Activated CD8-positive, alpha-beta memory T cell treated with anti-CD3 and anti-CD28 coated beads, Interleukin-2, amount 50 U/mL, for 48 hours (primary cell): ENCODE results near the gene CIITA.

ENCODE experiments used
- DNase-seq: peaks from one replicate; pipeline ENCODE4 v3.0.0-alpha.2; 2020

The CIITA gene

DNA sequence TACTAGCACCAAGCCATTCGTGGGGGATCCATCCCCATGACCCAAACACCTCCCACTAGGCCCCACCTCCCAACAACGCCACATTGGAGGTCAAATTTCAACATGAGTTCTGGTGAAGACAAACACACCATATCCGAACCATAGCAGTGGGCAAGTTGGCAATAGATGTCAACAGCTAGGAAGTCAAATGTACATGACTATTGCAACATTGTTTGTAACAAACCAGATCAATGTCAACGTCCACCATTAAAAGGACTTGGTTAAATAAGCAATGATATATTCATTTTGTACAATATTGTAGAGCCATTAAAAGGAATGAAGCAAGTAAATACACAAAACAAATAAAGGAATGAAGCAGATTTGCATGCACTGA lies 26.5 kb upstream of the CIITA start:
- no peak for DNase-seq

DNA sequence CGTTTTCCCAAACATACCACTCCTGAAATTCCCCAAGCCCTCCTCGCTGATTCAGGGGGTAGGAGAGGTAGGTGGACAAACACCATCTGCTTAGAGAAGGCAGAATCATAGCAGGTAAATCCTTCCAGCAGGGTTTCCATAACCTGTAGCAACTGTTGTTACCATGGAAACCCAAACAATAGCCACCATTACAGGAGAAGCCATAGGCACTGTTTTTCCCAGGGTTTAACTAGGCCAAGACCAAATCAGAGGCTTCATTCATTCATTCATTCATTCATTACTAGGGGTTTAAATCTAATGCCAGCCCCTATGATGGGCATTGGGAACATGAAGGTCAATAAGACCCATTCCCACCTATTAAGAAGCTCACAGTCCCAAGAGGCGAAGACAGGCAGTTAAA lies 25.5 kb upstream of the CIITA start:
- DNase-seq: no peak

DNA sequence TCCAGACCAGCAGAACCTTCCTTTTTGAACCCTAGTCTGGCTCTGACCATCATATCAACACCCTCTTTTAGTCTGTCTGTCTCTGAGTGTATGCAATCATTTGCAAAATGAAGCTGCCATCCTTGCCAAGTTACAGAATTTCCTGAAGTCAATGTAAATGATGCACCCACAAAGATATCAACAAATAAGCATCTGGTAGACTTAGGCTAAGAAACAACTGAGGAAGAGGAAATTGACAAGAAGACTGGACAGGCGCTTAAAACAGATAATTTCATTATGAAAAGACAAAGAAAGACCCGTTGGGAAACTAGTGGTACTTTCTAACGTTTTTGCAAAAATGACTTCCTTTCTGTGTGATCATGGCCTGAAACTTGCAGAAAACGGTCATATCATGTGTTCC lies 24.7 kb upstream of the CIITA start:
- no peak for DNase-seq

DNA sequence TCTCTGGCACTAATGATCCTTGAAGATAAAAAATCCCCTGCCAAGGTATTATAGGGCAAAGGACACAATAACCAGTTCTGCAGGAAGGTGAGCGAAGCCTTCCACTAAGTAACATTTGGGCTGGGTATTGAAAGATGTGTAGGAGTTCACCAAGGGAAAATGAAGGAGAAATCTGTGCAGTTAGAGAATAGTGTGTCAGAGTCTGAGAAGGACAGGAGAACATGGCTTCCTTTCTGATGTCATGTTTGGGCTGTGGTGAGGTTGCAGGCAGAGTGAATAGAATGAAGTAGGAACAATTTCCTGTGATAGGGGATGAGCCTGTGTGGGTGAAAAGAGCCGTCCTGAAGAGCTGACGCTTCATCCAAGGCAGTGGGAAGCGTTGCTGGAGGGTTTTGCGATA lies 24.1 kb upstream of the CIITA start:
- DNase-seq: no peak

DNA sequence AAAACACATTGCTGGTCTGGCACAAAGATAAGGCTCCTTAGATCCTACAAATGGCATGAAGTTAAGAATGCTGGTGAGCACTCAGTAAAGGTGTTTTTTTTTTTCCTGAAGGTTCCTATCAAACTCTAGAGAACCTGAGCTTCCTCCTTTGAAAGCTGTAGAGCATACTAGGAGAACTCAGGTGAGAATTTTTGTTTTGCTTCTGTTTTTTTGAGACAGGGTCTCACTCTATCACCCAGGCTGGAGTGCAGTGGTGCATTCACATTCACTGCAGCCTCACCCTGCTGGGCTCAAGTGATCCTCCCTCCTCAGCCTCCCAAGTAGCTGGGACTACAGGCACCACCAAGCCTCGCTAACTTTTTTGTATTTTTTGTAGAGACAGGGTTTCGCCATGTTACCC lies 21.0 kb upstream of the CIITA start:
- no peak for DNase-seq

DNA sequence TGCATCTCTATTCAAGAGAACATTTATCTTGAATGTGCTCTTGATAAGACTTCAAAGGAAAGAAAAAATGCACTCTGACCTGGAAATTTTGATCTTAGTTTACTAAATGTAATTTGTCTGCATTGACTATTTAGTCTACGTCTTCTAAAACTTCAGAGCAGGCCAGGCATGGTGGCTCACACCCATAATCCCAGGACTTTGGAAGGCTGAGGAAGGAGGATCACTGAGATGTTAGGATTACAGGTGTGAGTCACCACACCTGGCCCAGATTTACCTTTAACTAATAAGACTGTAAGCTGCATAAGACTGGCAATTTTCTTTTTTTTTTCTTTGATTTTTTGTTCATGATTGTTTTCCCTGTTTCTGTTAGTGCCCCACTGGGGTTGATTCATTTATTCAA lies 18.8 kb upstream of the CIITA start:
- DNase-seq: no peak

DNA sequence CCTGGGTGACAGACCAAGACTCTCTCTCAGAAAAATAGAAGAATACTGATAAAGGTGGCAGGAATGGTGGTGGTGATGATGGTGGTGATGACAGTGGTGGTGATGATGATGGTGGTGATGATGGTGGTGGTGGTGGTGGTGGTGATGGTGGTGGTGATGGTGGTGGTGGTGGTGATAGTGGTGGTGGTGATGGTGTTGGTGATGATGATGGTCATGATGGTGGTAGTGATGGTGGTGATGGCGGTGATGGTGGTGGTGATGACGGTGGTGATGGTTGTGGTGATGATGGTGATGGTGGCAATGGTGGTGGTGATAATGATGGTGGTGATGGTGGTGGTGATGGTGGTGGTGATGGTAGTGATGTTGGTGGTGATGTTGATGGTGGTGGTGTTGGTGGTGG lies 18.0 kb upstream of the CIITA start:
- no peak for DNase-seq

DNA sequence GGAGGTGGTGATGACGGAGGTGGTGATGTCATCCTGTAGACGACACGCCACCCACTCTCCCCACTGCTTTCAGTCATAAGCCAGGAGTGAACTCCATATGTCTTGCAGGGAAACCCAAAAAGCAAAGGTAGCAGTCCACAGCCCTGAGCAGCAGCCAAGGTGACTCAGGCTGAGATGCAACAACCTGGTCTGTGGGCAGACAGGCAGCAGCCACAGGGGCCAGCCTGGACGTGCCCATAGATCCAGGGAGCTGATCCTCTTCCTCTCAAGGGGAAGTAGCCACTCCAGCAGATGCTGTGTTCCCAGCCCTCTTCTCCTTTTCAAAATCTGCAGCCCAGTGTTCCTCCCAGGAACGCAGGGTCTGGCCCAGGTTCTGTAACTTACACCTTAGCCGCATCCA lies 17.3 kb upstream of the CIITA start:
- DNase-seq: no peak

DNA sequence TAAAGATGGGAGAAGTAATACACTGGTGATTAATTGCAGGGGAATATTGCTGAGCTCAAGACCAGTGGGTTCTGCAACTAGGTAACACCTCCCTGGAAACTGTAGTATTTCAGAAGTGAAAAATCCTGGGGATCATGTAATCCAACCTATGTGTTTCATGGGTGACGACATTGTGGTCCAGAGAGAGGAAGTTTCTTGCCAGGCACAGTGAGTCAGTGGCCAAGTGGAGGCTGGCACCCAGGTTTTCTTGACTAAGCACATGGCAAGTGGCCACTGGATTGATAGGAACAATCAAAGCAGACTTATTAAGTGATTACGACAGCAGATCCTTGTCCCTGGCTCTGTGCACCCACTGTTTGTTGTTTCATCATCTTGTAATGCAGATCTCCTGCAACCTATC lies 14.6 kb upstream of the CIITA start:
- no peak for DNase-seq

DNA sequence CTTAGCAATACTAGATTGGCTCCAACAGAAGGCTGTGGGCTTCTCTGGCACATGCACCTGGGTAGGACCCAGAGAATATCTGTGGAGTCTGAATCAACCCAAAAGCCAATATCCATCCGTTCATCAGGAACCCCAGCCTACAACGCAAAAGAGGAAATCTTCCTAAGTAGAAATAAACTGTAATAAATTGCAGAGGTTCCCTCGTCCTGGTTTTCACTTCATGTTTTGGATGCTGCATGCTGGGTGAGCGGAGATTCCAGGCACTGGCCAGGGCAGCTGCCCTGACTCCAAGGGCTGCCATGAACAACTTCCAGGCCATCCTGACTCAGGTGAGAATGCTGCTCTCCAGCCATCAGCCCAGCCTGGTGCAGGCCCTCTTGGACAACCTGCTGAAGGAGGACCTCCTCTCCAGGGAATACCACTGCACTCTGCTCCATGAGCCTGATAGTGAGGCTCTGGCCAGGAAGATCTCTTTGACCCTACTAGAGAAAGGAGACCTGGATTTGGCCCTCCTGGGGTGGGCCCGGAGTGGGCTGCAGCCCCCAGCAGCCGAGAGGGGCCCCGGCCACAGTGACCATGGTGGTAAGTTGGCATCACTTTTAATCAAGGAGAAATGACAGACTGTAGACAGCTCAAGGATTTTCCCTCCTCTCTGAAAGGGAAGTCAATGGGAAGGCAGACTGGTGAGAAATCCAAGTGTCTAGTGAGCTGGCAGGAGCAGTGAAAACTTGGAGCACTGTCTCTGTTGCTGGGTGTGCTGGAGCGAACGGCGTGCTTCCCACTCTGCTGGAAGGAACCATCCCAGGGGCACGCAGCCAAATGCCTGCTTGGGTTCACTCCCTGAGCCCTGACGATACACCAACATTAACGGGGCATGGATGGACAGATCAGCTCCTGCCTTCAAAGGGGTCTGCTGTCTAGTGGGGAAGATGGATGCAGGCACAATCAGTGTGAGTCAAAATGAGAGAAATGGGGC lies 10.7 kb upstream of the CIITA start:
- no peak for DNase-seq

DNA sequence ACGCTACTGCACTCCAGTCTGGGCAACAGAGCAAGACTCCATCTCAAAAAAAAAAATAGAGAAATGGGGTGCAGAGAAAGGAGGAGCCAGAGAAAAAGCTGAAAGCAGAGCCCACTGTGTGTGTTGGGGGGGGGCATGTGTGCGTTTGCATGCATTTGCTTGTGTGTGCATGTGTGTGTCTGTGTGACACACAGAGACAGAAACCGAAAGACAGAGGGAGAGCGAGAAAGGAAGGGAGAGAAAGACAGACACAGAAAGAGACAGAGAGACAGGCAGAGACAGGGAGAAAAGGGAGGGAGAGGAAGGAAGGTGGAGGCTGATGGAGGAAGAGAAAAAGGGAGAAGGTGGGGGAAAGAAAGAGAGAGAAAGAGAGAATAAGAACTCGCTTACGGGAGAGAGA lies 9.8 kb upstream of the CIITA start:
- no peak for DNase-seq

DNA sequence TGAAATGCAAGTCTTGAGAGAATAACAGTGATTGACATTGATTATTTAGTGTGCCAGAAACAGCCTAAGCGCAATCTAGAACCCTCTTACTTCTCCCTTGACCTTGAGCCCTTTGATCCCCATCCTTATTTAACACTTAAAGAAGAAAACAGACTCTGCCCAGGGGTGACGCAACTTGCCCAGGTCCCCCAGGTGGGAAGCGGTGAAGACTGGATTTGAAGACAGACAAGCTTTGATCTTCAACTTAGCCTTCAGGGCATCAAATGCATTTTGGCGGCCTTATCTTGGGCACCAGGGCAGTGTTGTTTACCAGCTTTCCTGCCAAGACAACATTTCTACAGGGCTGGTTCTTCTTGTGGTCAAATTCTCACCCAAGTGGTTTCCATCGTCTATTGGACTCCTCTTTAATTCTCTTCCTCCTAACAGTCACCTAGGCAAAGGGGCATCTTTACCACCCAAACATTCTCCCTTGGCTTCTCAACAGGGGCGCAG lies 8.9 kb upstream of the CIITA start:
- DNase-seq: no peak

DNA sequence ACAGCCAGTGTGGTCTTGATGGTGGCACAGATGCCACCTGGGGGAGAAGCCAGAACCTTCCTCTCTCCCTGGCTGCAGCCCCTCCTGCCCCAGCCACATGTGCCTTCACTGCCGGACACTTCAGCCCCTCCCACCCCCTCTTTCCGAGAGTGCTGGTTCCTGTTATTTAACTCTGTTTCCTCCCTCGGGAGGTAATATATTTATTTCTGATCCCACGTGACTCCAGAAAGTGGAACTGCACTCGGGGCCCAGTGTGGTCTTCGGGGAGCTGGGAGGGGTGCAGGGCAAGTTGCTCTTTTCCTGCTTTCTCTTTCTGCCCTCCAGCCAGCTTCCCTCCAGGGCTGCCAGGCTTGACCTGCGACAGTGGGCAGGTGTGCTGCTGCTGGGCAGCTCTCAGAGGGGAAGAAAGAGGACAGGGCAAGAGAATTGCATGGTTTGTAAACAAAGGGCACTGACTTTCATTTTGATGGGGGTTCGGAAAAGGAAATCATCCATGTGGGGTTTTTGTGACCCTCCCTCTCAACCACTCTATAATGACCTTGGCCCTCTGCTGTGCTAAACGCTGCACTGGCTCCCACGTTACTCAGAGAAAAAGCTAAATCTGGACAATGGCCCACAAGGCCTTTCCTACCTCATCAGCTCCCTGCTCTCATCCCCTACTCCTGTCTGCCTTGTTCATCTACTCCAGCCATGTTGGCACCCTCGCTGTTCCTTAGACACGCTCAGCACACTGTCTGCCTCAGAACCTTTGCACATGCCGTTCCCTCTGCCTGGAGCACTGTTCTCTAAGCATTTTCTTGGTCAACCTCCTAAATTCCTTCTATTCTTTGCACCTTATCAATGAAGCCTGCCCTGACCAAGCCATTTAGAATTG lies 8.2 kb upstream of the CIITA start:
- no peak for DNase-seq

DNA sequence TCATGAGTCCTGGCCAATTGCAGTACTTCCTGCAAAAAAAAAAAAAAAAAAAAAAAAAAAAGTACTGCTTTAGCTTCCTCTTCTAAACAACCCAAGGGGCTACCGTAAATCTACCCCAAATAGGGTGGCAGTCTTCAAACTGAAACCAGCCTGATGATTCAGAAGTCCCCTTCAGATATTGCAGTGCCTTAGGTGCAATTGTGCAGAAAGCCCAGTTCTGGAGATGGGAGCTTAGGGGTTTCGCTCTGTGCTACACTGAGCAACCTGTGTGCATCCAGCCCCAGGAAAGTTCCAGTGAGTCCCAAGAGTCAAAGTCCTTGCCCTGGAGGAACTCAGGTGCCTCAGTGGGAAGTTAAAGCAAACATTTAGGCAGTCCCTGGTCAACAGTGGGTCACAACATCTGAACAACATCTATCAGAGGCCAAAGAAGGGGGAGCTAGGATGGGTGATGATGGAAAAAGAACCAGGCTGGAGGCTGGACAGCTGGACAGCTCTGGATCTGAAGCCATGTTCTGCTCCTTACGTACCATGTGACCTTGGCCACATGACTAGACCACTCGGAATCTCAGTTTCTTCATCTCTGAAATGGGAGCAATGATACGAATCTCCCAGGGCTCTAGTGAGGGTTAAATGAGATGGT lies 6.7 kb upstream of the CIITA start:
- DNase-seq: no peak

DNA sequence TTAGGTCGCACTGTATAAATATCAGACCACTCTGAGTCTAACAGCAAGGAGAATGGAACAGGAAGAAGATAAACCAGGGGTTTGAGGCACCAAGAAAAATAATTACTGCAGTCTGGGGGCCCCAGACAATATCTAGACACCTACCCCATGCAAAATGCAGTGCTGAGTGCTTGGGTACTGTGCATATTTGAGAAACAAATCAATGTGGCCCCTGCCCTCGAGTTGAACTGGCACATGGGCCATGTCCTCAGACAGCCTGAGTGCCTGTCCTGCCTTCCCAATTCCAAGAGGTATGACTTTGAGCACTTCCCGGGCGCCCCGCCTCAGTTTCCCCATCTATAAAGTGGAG lies 6.2 kb upstream of the CIITA start:
- no peak for DNase-seq

DNA sequence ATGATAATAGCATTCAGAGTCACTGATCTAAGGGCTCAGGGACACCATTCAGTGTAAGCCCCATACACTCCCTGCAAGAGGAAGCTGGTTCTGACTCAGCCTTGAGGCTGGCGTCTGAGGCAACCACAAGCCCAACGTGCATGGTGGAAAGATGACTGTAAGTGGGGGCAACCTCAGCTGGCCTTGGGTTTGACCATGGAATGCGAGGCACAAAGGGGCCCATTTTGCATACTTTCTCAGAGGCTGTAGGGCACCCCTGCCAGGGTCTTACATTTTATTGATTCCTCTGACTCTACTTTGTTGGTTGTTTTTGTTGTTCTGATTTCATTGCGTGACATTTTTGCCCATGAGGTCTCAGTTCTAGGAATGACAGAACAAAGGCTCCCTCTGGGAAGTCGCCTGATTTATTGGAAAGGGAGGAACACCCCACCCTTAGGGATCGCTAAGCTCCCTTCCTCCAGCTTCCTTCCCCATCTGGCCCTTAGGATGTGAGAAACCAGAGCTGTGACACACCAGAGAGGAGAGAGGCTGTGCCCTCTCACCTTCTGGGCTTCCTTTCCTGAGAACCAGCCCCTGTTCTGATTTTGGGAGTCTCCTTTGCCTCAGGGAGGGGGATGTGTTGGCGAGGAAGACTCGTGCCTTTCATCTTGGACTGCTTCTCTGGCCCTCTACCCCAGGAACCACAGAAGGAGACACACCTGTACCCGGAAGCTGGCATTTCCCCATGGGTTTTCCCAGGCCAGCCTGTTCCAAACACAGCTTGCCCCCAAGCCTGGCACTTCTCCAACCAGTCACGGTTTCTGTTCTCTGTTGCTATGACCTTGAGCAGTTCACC lies 5.6 kb upstream of the CIITA start:
- peak; percentile 84 for DNase-seq

DNA sequence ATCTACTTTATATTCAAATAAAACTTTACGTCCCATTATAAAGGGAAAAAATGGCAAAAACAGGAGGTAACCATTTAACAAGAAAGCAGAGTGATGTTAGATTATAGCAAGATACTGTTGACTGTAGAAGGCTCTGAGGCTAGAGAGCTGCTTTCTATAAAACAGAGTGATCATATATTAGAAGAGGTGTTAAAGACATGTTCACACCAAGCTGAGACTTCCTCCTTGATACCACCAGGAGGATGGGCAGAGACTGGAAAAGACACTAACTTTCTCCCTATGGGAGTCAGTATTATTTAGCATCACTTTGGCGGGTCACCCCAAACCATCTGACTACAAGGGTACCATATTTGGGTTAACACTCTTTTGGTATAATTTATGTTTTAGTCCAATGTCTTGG lies 687 bp upstream of the CIITA start:
- DNase-seq: no peak

DNA sequence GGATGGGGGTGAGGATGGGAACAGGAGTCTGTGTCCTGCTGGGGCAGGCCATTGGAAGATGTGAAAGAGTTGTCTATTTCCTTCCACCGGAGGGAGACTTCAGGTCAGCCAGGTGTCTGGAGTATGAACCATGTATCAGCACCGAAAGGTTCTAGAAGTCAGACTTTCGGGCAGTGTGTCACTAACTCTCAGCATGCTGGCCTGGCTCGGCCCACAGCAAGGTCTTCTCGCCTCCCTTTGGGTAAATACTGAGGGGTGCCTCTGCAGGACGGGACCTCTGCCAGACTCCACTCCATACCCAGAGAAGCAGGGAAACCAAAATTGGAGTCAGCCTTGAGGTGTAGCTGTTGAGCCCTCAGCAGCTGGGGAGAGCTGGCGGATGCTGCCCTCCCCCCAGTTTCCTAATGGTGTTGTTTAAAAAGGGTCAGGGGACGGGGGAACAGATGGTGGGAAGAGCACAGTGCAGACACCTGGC lies 507 bp downstream of the CIITA start:
- DNase-seq: no peak

DNA sequence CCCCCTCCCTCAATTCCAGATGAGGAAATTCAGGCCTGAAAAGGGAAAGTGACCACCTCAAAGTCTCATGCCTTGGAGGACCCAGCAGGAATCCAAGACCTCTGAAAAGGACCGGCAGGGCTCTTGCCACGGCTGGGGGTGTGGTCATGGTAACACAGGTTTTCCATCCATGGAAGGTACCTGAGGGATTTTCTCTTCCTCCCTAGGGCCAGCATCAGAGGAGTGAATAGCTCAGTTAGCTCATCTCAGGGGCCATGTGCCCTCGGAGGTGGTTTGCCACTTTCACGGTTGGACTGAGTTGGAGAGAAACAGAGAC lies 1.3 kb downstream of the CIITA start:
- no peak for DNase-seq

DNA sequence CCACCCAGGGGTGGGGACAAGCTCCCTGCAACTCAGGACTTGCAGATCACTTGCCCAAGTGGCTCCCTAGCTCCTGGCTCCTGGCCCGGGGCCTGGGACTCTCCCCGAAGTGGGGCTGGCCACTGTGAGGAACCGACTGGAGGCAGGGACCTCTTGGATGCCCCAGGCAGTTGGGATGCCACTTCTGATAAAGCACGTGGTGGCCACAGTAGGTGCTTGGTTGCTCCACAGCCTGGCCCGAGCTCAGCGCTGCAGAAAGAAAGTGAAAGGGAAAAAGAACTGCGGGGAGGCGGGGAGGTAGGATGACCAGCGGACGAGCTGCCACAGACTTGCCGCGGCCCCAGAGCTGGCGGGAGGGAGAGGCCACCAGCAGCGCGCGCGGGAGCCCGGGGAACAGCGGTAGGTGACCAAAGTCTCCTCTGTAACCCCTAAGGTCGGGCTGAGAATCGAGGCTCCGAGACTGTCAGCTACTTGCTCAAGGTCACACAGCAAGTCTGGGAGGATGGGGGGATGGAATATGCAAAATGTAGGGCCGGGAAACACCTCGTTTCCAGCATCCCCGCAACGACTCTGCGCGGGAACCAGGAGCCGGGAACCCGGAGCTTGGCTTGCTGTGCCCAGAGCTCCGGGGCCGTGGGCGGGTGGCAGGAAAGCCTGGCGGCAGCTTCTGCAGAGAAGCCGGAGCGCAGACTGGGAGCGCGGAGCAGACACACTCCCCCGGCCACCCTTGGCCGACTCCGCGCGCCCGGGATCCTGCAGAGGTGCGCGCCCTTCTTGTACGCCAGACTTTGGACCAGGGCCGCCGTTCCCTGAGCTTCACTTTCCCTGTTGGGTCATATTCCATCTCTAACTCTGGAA lies 1.9 kb downstream of the CIITA start:
- peak; percentile 67 for DNase-seq
